OCI-LY7 (cell line): ENCODE data around the gene NAALADL2. TPM values are rescaled to one million over a fixed set of nuclear protein-coding genes. Genes with fewer than 3 reads are reported as not detected.

Source experiments
- BruUV-seq: library from RNA; stranded (reverse); fragments of 400-500 nt; replicated peaks from 2 replicates; lab custom pipeline; 2021; lab: Mats Ljungman, UMichigan
- CTCF ChIA-PET: fragments of 300-600 bp; sonication (Branson Sonifier 250); formaldehyde crosslinking; loops from one replicate; lab custom pipeline; 2022; ENCODE audit warnings: antibody characterized with exemption; ENCODE audit not compliant: unreplicated experiment; lab: Charles Lee
- POLR2A ChIA-PET: fragments of 300-600 bp; sonication (Branson Sonifier 250); formaldehyde crosslinking; loops from one replicate; lab custom pipeline; 2022; ENCODE audit warnings: antibody characterized with exemption; lab: Charles Lee
- DNase-seq: peaks from one replicate; pipeline ENCODE4 v3.0.0-alpha.2; 2015; ENCODE audit warnings: low spot score
- H2AFZ ChIP-seq: fragments of 200-600 bp; sonication (generic), shearing (Covaris generic); 2 replicates; pipeline ENCODE4 v1.6.1; 2014; ENCODE audit warnings: mild to moderate bottlenecking, antibody characterized with exemption, low read length, moderate library complexity
- H3K27ac ChIP-seq: fragments of 200-600 bp; sonication (generic); 2 replicates; pipeline ENCODE4 v1.5.1; 2014; ENCODE audit warnings: mixed run types, low read depth, mild to moderate bottlenecking, moderate library complexity, low read length, inconsistent platforms; ENCODE audit not compliant: poor library complexity, severe bottlenecking
- H3K36me3 ChIP-seq: fragments of 200-600 bp; sonication (generic); 2 replicates; pipeline ENCODE4 v1.6.1; 2014; ENCODE audit warnings: mild to moderate bottlenecking, antibody characterized with exemption, low read length, moderate library complexity, mixed read lengths; ENCODE audit not compliant: insufficient read depth
- H3K4me1 ChIP-seq: fragments of 200-600 bp; sonication (generic); 2 replicates; pipeline ENCODE4 v1.5.1; 2014; ENCODE audit warnings: mild to moderate bottlenecking, low read length; ENCODE audit not compliant: insufficient read depth, poor library complexity, severe bottlenecking
- H3K4me2 ChIP-seq: fragments of 200-600 bp; sonication (generic); 2 replicates; pipeline ENCODE4 v1.6.1; 2014; ENCODE audit warnings: mild to moderate bottlenecking, low read length
- H3K4me3 ChIP-seq: fragments of 200-600 bp; sonication (generic); 2 replicates; pipeline ENCODE4 v1.5.1; 2014; ENCODE audit warnings: mild to moderate bottlenecking, low read depth, low read length; ENCODE audit not compliant: poor library complexity, severe bottlenecking
- H3K79me2 ChIP-seq: fragments of 200-600 bp; sonication (generic); 2 replicates; pipeline ENCODE4 v1.6.1; 2016; ENCODE audit warnings: low read depth, mild to moderate bottlenecking, low read length, moderate library complexity, mixed read lengths; ENCODE audit not compliant: insufficient read depth
- H3K9me2 ChIP-seq: fragments of 200-600 bp; sonication (generic); 2 replicates; pipeline ENCODE4 v1.6.1; 2016; ENCODE audit warnings: mild to moderate bottlenecking, low read length, mixed read lengths; ENCODE audit not compliant: insufficient read depth
- H3K9me3 ChIP-seq: fragments of 200-600 bp; sonication (generic); 2 replicates; pipeline ENCODE4 v1.6.1; 2014; ENCODE audit warnings: mild to moderate bottlenecking, mixed run types, low read length, mixed read lengths
- H4K20me1 ChIP-seq: fragments of 200-600 bp; sonication (generic); 2 replicates; pipeline ENCODE4 v1.6.1; 2014; ENCODE audit warnings: mild to moderate bottlenecking, antibody characterized with exemption, low read length, moderate library complexity, mixed read lengths; ENCODE audit not compliant: insufficient read depth
- CTCF ChIP-seq: fragments of 200-600 bp; sonication (generic); conservative IDR thresholded peaks from 2 replicates; pipeline ENCODE4 v1.5.1; 2014; ENCODE audit warnings: mild to moderate bottlenecking, antibody characterized with exemption, low read length, moderate library complexity, mixed read lengths
- EZH2phosphoT487 ChIP-seq: fragments of 200-600 bp; sonication (generic); IDR thresholded peaks from 2 replicates; pipeline ENCODE4 v1.6.1; 2018; ENCODE audit warnings: low read depth, borderline replicate concordance, mild to moderate bottlenecking, mixed run types, antibody characterized with exemption, low read length, moderate library complexity, mixed read lengths
- intact Hi-C: fragments of 100-400 bp; cut with micrococcal nuclease; formaldehyde crosslinking; loops from one replicate; pipeline ENCODE4 v1.10.0; 2022; ENCODE audit not compliant: unreplicated experiment
- total RNA-seq, 2 experiments: library from RNA; depleted of rRNA in 1 of 2; stranded (reverse); fragments of >200 nt in 1 of 2; shearing (Covaris generic) in 1 of 2; gene quantifications; 2 replicates each; pipeline ENCODE4 v1.2.3, GENCODE V29; 2014 to 2022

Gene NAALADL2
- total RNA-seq, 2 experiments from 2014 or later = 0.25 to 0.70 TPM

- DNase-seq = no peak
- ChIA-PET POLR2A (no interaction called here), CTCF (no interaction called here)
- intact Hi-C loops = no loop called here
- Histone ChIP-seq H3K9me3 (no peaks in the 10 kb centered on the region), H3K27ac (no peak overlapping the region), H3K9me2 (no peaks in the 10 kb centered on the region), H3K4me3 (no peak overlapping the region), H2AFZ (no peak overlapping the region), H3K4me1 (no peaks in the 10 kb centered on the region), H4K20me1 (no peaks in the 10 kb centered on the region), H3K79me2 (no peaks in the 10 kb centered on the region), H3K4me2 (no peak overlapping the region), H3K36me3 (no peaks in the 10 kb centered on the region)
- no peak for TF ChIP-seq EZH2phosphoT487
- no peak for TF ChIP-seq CTCF
- BruUV-seq = no TSS peak
Measured at GRCh38 chr3:175226444-175226843, 367.3 kb downstream of the NAALADL2 start.

GRCh38 chr3:175227126-175227525 lies 368.0 kb downstream of the NAALADL2 start:
- ChIA-PET POLR2A (interaction anchor here (0.7 kb wide), 1 partner anchor 105 kb away, joined by 3 read pairs; no protein-coding TSS in a partner anchor), CTCF (no interaction called here)
- Histone ChIP-seq H3K79me2 (no peaks in the 10 kb centered on the region), H3K9me3 (no peaks in the 10 kb centered on the region), H3K4me3 (no peak overlapping the region), H3K9me2 (no peaks in the 10 kb centered on the region), H3K27ac (no peak overlapping the region), H3K36me3 (no peaks in the 10 kb centered on the region), H2AFZ (no peak overlapping the region), H4K20me1 (no peaks in the 10 kb centered on the region), H3K4me2 (no peak overlapping the region), H3K4me1 (no peaks in the 10 kb centered on the region)
- intact Hi-C loops = no loop called here
- TF ChIP-seq CTCF (no peak), EZH2phosphoT487 (no peak)
- no TSS peak for BruUV-seq
- DNase-seq = no peak

GRCh38 chr3:175233957-175234940 lies 375.1 kb downstream of the NAALADL2 start:
- no peak for DNase-seq
- BruUV-seq = no TSS peak
- no peaks in the 10 kb centered on the region for H3K9me3 ChIP-seq
- no peak overlapping the region for H3K4me3 ChIP-seq
- intact Hi-C loops = no loop called here
- H3K4me2 ChIP-seq = no peak overlapping the region
- H3K36me3 ChIP-seq = no peaks in the 10 kb centered on the region
- no peaks in the 10 kb centered on the region for H3K9me2 ChIP-seq
- H3K27ac ChIP-seq = no peak overlapping the region
- no peak overlapping the region for H2AFZ ChIP-seq
- no peaks in the 10 kb centered on the region for H3K79me2 ChIP-seq
- CTCF ChIA-PET = no interaction called here
- TF ChIP-seq CTCF (no peak), EZH2phosphoT487 (no peak)
- no peaks in the 10 kb centered on the region for H4K20me1 ChIP-seq
- no peaks in the 10 kb centered on the region for H3K4me1 ChIP-seq
- POLR2A ChIA-PET = no interaction called here
